GM12891 (cell line): ENCODE data around the gene TNKS1BP1.

ENCODE experiments used
- DNase-seq: peaks from one replicate; pipeline ENCODE4 v3.0.0; 2011; ENCODE audit warnings: low spot score; ENCODE audit not compliant: insufficient read length
- FAIRE-seq: peaks from 2 replicates; lab custom pipeline; 2011; peaks lifted over from hg19 to GRCh38; lab: Jason Lieb, UNC
- PAX5 ChIP-seq: IDR thresholded peaks from 2 replicates; pipeline ENCODE4 v1.6.1; 2011; ENCODE audit warnings: low read length, moderate library complexity, mild to moderate bottlenecking; ENCODE audit not compliant: insufficient read depth, severe bottlenecking
- POLR2A ChIP-seq: IDR thresholded peaks from 2 replicates; pipeline ENCODE4 v1.6.1; 2011; ENCODE audit warnings: low read depth, low read length, control low read depth
- POLR2AphosphoS5 ChIP-seq: IDR thresholded peaks from 2 replicates; pipeline ENCODE4 v1.6.1; 2011; ENCODE audit warnings: low read depth, low read length, control low read depth
- POU2F2 ChIP-seq: IDR thresholded peaks from 2 replicates; pipeline ENCODE4 v1.6.1; 2011; ENCODE audit warnings: low read depth, mild to moderate bottlenecking, control low read depth, low read length, moderate library complexity
- SPI1 ChIP-seq: IDR thresholded peaks from 2 replicates; pipeline ENCODE4 v1.6.1; 2011; ENCODE audit warnings: low read depth, low read length, control low read depth
- TAF1 ChIP-seq: IDR thresholded peaks from 2 replicates; pipeline ENCODE4 v1.6.1; 2011; ENCODE audit warnings: low read depth, low read length, control low read depth

TNKS1BP1 gene

GRCh38 chr11:57356268-57356667, 31.5 kb upstream of the TNKS1BP1 start:
- TF ChIP-seq POU2F2, result no peak
- no peak for TF ChIP-seq PAX5
- no peak for TF ChIP-seq POLR2AphosphoS5
- no peak for TF ChIP-seq TAF1
- no peak for TF ChIP-seq POLR2A
- no peak for TF ChIP-seq SPI1
- no peak for DNase-seq
- no peak for FAIRE-seq

- peak; percentile 85 for FAIRE-seq
- DNase-seq, result no peak
- TF ChIP-seq SPI1, result no peak
- TF ChIP-seq POLR2A, result no peak
- no peak for TF ChIP-seq TAF1
- no peak for TF ChIP-seq POU2F2
- TF ChIP-seq POLR2AphosphoS5, result no peak
Observed at GRCh38 chr11:57354699-57355098, 29.9 kb upstream of the TNKS1BP1 start.

GRCh38 chr11:57353852-57354251, 29.1 kb upstream of the TNKS1BP1 start:
- FAIRE-seq (no peak), DNase-seq (no peak)
- TF ChIP-seq POLR2AphosphoS5 (no peak), POU2F2 (no peak), PAX5 (no peak), SPI1 (no peak), POLR2A (no peak), TAF1 (no peak)

GRCh38 chr11:57353446-57353845, 28.7 kb upstream of the TNKS1BP1 start:
- no peak for DNase-seq
- FAIRE-seq, result no peak
- no peak for TF ChIP-seq POLR2A
- TF ChIP-seq POLR2AphosphoS5, result no peak
- TF ChIP-seq PAX5, result no peak
- no peak for TF ChIP-seq POU2F2
- no peak for TF ChIP-seq SPI1
- TF ChIP-seq TAF1, result no peak

GRCh38 chr11:57353036-57353435, 28.3 kb upstream of the TNKS1BP1 start:
- FAIRE-seq (no peak), DNase-seq (no peak)
- TF ChIP-seq POLR2A (no peak), SPI1 (no peak), POU2F2 (no peak)

GRCh38 chr11:57349491-57350274, 24.9 kb upstream of the TNKS1BP1 start:
- DNase-seq, result peak; percentile 60

GRCh38 chr11:57348636-57349313, 24.0 kb upstream of the TNKS1BP1 start:
- TF ChIP-seq PAX5 (no peak), POU2F2 (no peak), POLR2AphosphoS5 (no peak), POLR2A (no peak), SPI1 (no peak), TAF1 (no peak)
- no peak for FAIRE-seq
- DNase-seq, result no peak

More at GRCh38 chr11:57349491-57350274, 24.9 kb upstream of the TNKS1BP1 start:
- TF ChIP-seq POLR2A (no peak), POLR2AphosphoS5 (no peak), PAX5 (no peak), POU2F2 (no peak), TAF1 (no peak), SPI1 (no peak)
- FAIRE-seq, result peak; percentile 83

- DNase-seq, result no peak
- FAIRE-seq, result no peak
- TF ChIP-seq SPI1 (no peak), POLR2AphosphoS5 (no peak), TAF1 (no peak), PAX5 (no peak), POLR2A (no peak)
Observed at GRCh38 chr11:57348052-57348451, 23.3 kb upstream of the TNKS1BP1 start.

- FAIRE-seq (no peak), DNase-seq (no peak)
- no peak for TF ChIP-seq POLR2A
- no peak for TF ChIP-seq POLR2AphosphoS5
- no peak for TF ChIP-seq POU2F2
- no peak for TF ChIP-seq SPI1
- TF ChIP-seq PAX5, result no peak
- no peak for TF ChIP-seq TAF1
Observed at GRCh38 chr11:57347336-57347735, 22.6 kb upstream of the TNKS1BP1 start.

GRCh38 chr11:57345555-57346211, 20.9 kb upstream of the TNKS1BP1 start:
- TF ChIP-seq SPI1 (0 out of 2 replicates have a peak, but pooled peaks have one; percentile 14), POLR2A (no peak)
- DNase-seq (peak; percentile 57), FAIRE-seq (peak; percentile 94)
